NCI-H82 (cell line): Measurements from ENCODE around the gene CFAP65.

Experiments used
- DNase-seq: peaks from one replicate; lab custom pipeline; 2025; lab: John Stamatoyannopoulos, UW

Gene CFAP65

DNA sequence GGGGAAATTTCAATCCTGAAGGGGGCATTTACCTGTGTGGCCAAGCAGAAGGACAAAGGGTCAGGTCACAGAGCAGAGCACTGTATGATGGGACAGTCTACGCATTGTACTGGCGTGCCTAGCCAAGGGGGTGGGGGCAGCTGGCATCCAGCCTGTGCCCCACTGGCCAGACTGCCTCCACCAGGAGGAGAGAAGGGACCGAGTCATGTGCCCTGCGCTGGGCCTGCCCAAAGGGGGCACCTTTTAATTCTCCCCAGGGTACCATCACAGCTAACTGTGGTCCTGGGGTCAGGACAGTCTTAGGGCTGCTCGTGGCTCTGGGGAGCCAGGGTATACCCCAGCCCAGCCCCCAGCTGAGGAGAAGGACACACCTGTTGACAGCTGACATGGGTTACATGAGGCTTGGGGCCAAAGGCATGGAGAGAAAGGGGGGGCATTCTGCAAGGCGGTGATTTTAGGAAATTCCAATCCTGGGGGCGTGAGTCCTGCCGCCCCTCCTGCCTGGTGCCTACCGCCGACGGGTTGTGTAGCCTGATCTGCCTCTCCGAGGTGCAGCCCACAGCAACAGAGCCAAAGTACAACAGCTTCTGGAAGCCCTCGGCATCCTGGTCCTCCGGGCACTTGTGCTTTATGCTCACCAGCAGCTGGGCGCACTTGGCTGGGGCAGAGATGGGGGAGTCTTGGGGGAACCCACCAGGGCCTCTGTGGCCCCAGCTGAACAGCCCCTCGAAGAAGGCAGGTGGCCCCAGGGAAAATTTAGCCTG, 11.0 kb downstream of the CFAP65 start:
- DNase-seq: no peak

DNA sequence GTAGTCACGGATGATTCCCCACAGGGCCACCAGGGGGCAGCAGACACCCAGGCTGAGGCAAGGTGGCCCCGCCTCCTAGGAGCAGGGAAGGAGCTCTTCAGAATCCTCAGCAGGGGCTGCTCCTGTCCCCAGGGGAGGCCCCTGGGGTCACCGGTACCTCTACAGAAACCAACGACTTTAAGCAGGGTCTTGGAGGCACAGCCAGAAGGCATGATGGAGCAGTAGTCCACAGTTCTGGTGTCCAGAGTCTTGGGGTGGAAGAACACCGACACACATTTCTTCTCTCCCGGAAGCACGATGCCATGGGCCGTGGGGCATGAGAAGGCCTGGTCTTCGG, 11.5 kb downstream of the CFAP65 start:
- DNase-seq: peak; percentile 91

DNA sequence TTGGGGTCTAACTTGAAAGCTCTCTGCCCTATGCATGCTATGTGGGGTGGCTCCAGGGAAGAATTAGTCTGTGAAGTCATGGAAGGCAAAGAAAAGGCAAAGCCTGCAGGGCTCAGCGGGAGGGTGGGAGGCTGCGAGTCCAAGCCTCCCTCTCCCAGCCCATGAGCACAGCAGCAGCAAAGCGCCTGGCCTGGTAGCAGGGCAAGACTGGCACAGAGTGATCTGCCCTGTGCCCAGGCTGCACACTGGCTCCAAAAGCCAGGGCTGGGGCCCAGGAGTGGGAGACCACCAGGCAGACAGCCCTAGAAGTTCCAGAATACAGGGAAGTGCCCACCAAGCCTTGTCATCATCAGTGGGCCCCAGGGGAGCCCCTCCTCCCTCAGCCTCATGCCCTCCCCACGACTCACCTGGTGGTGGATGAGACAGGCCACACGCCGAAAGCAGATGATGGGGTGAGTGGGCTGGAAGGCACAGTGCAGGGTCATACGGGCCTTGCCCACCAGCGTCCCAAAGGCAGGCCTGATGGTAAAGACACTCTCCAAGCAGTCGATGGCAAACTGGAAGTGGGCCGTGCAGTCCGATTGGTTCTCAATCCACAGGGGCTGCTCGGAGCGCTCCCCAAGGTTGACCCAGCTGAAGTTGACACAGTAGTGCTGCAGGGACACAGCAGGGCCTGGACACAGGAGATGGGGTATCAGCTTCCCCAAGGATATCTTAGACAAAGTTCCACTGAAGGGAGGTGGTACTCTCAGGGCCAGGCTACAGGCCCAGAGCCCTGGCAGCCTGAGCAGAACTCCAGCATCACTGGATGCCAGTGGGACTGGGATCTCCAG, 12.1 kb downstream of the CFAP65 start:
- DNase-seq: no peak

DNA sequence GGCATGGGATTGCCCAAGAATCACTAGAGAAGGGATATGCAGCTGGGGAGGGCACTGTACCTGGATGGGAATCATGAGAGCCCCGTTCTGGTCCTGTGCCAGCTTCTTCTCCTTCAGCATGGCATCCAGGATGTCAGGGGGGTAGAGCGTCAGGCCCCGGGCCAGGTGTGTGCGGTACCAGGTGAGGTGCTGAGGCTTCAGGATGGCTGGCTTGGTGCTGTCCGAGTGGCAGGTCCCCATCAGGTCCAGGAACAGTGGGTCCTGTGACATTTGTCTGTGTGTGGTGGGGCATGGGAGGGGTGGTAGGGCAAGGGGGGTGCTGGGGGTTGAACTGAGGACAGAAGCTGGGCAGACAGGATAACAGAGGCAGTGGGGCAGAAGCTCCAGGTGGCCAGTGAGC, 13.2 kb downstream of the CFAP65 start:
- no peak for DNase-seq

DNA sequence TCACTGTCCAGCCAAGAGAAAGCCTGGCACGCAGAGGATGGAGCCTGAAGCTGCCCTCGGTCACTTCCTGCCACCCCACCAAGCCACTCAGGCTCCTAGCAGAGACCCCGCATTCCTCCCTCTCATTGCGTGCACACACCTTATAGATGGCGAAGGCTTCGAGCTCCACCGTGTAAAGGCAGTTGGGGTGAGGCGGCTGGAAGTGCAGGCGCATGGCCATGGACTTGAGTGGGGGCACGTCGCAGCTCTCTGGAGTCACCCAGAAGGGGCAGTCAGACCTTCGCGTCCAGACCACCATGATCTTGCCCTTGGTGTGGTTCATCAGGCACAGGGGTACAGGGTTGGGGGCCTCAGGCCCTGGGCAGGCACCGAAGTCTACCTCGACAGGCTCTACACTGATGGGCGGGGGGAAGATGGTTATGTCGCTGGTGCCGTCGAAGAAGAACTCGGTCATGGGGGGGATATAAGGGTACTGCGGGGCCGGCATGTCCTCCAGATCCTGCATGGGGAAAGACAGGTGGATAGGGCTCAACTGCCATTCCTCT, 13.7 kb downstream of the CFAP65 start:
- DNase-seq: no peak

DNA sequence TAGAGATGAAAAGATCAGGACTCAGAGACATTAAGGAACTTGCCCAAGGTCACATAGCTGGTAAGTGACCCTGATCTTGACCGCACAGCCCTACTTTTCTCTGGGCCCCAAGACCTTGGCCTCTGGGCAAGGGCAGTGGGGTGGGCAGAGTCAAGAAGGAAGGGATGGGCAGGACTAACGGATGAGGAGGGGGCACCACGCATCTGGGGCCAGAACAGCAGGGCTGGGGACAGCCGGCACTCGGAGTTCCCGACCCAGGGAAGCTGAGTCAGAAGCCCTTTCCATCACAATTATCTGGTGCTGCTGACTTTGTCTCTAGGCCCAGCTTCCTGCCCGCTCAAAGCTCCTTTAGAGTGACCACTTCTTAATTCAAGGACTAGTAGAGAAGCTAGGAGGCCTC, 14.4 kb downstream of the CFAP65 start:
- no peak for DNase-seq

DNA sequence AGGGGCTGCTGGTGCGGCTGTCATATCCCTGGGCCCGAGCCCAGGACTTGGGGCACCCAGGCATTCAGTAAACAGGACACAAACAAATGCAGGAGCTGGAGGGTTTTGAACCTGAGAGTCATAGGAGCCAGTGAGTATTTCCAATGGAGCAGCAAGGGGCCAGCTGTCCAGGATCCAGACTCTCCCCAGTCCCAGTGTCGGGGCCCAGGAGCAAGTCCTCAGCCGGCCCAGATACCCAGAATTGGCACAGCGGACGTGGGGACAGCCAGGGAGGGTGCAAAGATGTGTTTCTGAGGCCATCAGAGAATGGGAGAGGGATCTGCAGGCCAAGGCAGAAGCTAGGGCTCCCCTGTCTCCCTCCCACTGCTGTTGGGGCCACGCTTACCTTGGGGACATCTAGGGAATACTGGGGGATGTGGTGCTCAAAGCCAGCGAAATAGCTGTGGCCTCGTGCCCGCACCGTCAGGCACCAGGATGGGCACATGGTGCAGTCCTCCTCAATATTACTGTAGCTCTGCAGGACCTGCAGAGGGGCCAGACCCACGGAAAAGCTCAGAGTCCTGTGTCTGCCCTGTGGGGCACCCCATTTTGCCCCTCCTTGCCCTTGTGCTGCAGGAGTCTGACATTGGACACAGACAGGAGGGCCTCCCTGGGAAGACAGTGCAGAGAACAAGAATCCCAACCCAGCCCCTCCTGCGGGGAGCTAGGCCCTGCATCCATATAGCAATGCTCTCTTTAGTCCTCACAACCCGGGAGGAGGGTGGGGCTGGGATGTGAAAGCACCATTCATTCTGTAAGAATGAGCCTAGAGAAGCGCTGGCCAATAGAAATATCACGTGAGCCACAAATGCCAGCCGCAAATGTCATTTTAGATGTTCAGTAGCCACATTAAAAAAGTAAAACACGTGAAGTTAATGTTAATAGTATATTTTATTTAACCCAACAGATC, 15.4 kb downstream of the CFAP65 start:
- no peak for DNase-seq

DNA sequence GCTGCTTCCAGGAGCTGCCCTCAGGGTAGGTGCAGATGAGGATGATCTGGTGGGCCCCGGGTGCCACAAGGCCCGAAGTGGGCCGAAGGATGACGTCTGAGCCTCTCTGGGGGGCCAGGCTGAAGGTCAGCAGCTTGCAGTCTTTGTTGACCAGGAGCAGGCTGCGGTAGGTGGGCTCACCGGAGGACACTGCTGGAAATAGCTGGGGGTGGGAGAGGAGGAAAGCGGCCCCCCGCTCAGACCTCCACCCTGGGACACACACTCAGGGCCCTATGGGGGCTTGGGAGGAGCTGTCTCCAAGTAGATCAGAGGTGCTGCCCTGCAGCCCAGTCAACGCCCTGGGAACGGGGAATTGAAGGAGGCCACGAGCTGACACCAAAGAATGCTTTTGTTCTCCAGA, 17.3 kb downstream of the CFAP65 start:
- no peak for DNase-seq

DNA sequence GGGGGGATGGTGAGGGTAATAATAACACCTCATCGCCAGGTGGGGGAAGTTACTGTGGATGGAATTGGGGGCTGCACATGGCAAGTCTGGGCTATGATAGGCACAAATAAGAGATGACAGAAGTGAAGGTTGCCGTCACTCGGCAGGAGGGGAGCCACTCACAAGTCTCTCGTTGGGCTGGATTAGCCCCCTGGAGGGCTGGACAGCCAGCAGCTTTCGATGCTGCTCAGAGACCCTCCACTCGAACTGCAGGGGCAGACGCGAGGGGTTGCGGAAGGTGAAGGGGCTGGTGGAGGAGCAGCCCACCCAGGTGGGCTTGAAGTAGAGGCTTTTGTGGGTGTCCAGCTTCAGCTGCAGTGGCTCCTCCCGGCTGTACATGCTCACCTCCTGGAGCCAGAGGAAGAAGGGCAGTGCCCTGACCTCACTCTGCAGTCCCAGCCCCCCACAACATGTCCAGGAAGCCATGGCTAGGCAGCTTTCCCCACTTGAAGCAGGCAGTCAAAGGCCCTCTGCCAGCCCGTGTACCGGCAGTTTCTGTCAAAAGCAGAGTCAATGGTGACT, 18.2 kb downstream of the CFAP65 start:
- no peak for DNase-seq

DNA sequence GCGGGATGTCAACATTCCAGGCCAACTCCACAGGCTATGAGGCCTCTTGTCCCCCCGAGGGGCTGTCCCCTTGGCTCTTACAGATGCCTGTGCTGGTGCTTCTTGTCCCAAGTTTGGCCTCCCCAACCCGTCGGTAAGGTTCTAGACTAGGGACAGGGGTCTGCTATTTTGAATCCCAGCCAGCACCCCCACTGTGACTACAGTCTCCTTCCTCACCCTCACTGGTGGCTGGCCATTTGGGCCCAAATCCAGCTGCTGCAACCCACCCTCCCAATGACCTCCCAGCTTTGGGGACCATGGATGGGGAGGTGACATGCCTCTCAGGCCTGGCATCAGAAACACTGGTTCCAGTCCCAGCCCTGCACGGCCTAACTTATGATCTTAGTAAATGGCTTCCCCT, 18.7 kb downstream of the CFAP65 start:
- DNase-seq: no peak

DNA sequence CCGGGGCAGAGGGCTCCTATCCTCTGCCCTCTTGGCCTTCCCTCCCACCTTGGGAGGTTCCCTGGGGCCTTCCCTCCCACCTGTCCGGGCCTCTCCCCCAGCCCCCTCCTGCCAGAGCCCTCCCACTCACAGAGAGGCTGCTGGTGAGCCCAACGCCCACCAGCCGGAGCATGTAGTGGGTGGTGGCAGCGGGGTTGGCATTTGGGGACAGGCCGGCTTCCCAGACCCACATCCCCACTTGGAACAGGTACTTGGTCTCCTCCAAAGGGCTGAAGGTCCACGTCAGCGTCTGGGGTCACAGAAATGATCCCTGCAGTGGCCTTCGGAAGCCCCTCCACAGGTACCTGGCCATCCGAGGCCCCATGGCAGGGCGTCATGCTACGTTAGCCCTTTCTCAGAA, 19.3 kb downstream of the CFAP65 start:
- DNase-seq: no peak

DNA sequence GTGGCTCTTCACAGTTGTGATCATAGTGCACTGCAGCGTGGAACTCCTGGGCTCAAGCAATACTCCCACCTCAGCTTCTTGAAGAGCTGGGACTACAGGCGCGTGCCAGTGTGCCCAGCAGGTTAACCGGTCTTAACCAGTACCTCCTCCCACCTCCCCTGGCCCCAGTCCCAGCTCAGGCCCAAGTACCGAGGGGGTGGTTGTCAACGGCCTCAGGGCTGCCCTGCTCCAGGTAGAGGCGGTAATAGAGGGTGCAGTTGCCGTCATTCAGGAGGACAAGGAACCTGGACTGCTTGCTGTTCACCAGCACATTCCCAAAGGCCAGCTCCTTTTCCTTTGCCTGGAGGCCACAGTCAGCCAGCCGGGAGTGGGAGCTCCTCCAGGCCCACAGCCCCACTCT, 19.7 kb downstream of the CFAP65 start:
- DNase-seq: no peak

DNA sequence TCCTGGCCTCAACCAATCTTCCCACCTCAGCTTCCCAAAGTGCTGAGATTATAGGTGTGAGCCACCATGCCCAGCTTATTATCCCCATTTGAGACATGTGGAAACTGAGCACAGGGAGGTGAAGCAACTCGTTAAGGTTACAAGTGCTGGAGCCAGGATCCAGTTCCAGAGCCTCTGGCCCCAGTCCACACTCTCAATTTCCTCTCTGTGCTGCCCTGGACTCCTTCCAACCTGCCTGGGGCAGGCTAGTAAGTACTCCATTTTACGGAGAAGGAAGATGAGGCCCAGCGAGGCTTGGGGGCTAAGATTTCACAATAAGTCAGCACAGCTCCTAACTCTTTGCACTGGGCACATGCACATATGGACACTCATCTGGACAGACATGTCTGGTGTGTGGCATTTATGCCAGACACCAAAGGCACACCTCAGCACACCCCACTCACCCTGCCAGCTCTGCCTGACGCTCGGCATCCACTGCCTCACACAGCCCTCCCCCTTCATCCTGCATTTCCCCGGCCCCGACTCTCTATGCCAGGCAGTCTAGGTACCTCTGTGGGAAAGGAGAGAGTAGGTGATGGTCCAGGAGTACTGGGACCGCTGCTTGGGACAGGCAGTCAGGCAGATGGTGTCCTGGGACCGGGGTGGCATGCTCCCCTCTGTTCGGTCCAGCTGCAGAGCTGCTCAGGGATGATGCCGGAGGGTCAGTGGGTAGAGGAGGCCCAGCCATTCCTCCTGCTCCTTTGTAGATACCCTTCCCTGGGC, 20.5 kb downstream of the CFAP65 start:
- DNase-seq: no peak

DNA sequence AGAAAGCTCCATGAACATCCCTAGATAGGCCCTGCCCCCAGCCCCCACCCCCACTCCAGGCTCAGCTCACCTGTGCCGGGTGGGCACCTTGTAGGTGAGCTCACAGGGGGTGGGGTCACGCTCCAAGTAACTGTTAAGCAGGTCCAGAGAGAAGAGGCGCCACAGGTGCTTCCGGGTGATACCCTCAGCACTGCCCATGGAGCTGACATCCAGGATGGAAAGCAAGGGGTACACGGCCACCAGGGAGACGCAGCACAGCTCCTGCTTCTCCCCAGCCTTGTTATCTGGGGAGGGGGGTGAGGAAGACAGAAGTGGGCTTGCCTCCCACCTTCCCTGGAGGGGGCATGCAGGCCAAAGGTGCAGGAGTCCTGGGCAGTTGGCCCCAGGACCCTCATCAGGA, 21.9 kb downstream of the CFAP65 start:
- no peak for DNase-seq

DNA sequence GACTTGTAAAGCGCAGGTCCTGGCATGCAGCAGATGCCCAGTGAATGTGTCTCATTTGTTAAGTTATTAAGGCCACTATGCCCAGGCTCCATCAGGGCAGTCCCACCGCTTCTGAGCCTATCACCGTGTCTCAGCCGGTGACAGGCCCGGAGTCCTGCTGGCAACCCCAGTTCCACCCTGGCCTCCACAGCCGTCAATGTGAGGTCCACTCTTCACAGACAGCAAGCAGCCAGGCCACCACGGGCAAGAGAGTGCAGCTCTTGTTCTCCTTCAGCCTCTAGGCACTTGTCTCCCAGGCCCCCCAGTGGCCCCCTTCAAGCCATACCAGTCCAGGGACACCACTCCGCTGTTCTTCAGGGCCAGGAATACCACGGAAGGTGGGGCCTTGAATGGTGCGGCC, 22.6 kb downstream of the CFAP65 start:
- no peak for DNase-seq

DNA sequence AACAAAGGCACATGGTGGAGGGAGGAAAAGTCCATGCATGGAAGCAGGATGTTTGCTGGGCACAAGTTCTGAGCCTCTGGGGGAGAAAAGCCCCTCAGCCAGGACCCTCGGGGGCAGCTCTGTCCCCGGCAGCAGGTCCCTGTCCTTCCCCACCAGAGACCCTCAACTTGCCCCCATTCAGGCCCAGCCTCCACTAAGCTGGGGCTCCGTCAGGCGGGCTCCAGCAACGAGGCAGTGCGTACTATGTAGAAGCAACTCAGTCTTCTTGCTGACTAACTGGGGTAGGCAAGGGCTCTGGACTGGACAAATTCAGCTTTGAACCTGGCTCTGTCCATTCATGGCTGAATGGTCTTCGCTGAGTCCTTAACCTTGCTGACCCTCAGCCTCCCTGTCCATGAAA, 23.0 kb downstream of the CFAP65 start:
- no peak for DNase-seq

DNA sequence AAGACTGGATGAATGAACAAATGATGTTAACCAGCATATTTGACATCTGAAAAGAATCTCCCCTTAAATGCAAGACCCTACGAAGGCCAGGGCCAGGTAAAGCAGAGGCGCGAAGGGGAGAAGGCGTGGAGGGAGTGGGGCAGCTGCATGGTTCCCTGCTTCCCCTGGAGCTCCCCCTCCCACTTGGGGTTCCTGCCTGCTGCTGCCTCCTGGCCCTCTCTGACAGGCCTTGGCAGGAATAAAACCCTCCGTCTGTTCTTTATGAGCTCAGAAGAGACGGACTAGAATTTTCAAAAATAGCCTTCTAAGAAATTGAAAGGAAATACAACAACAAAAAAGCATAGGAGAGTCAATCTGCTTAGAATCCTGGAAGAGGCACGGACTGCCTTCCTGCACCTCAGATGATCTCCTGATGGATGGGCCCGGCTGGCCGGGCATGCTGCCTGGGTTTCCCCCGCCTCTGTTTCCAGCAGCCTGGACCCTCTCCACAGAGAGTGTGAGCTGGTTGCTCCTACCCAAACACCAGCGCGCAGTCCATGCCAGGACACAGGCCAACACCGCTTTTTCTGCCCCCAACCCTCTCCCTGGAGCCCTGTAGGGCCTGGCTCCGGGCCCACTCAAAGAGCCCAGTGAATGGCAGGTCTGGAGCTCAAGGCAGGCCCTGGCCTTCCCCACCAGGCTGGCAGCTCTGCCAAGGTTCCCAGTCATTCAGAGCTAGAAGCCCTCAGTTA, 23.9 kb downstream of the CFAP65 start:
- DNase-seq: no peak

DNA sequence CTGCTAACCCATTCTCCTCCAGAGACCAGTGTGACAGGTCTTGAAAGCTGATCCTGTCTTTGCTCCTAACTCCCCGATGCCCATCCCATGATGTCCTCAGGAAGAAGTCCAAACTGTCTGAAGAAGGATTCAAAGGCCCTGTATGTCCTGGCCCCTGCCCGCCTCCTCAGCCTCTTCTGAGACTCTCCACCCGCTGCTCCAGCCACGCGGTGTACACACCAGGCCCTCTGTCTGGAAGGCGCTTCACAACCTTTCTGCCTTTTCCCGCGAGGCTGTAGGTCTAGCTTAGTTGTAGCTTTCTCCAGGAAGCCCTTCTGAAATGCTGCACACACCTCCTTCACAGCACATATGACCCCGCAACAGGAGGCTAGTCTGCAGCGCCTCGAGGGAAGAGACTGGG, 24.6 kb downstream of the CFAP65 start:
- no peak for DNase-seq

DNA sequence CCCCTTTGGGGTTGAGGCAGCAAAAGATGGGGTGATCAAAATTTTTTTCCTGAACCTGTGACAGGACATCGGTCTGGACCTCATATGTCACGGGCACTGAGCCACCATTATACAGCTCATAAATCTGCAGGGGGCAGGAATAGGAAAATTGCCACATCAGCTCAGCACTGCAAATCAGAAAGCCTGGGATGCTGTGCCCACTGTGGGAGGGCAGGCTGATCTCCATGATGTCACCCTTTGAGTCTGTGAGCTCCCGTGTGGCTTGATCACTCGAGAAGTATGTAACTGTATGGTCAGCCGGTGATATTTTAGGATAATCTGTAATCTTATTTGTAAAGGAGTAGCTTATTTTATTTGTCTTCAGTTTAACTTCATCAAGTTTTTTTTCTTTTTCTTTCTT, 30.4 kb downstream of the CFAP65 start:
- DNase-seq: no peak

DNA sequence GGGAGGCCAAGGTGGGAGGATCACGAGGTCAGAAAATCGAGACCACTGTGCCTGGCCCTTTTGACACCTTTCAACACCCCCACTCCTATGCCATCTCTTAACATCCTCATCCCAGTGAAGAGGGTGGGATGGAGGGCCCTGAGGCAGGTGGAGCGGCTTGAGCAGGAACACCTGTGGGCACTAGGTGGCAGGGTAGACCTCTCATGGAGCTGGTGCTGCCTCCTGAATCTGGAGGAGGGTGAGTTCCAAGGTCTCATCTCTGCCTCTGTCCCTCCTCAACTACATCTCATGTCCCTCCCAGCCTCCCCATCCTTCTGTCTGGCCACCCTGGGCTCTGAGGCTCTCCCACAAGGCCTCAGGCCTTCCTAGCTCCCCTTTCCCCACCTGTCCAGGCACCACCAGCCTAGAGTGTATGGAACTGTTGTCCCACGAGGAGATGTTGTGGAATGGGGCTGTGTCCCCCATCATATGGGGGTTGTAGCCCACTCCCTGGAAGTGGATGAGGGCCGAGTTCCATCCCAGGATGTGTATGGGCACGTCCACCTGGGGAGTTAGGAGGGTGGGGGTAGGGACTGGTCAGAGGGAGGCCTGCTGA, 31.1 kb downstream of the CFAP65 start:
- DNase-seq: peak; percentile 61
